NCI-H2196 treated with DMSO at 0.1 percent for 48 hours (cell line): ENCODE data around the gene ELANE.

Experiments
- DNase-seq: peaks from one replicate; lab custom pipeline; 2025; ENCODE audit not compliant: unreplicated experiment; lab: John Stamatoyannopoulos, UW

ELANE gene

GRCh38 chr19:892894-893689, 41.0 kb downstream of the ELANE start, which contains the start of the genes MED16 and RNU6-9:
Gene MED16, minus strand, starts transcription at chr19:893187. Its CDS starts 2,056 bp downstream, at chr19:891131.
Gene RNU6-9, plus strand, starts transcription at chr19:893484.
- DNase-seq, result peak; percentile 84

GRCh38 chr19:896434-896833, 44.3 kb downstream of the ELANE start:
- no peak for DNase-seq

- no peak for DNase-seq
Measured at GRCh38 chr19:896999-897398, 44.9 kb downstream of the ELANE start.

- no peak for DNase-seq
Measured at GRCh38 chr19:897442-898039, 45.4 kb downstream of the ELANE start.

- no peak for DNase-seq
Measured at GRCh38 chr19:898663-899062, 46.6 kb downstream of the ELANE start.

- DNase-seq, result no peak
Measured at GRCh38 chr19:899336-900042, 47.4 kb downstream of the ELANE start.

GRCh38 chr19:900043-900301, 47.9 kb downstream of the ELANE start:
- no peak for DNase-seq

- no peak for DNase-seq
Measured at GRCh38 chr19:900302-901111, 48.4 kb downstream of the ELANE start.

GRCh38 chr19:901216-902092, 49.4 kb downstream of the ELANE start:
- no peak for DNase-seq

- no peak for DNase-seq
Measured at GRCh38 chr19:902093-902370, 49.9 kb downstream of the ELANE start.

GRCh38 chr19:902446-903226, 50.5 kb downstream of the ELANE start:
- no peak for DNase-seq

GRCh38 chr19:903266-903797, 51.2 kb downstream of the ELANE start:
- DNase-seq, result no peak

- DNase-seq, result no peak
Measured at GRCh38 chr19:904545-904944, 52.4 kb downstream of the ELANE start.
